HFFc6 (cell line): ENCODE data around the gene BABAM2. TPM values are rescaled to one million over a fixed set of nuclear protein-coding genes. Genes with fewer than 3 reads are reported as not detected.
A peak's percentile ranks its signal among the peaks of the same experiment; 100 is the strongest.

Source experiments
- DNase-seq: peaks from one replicate; pipeline ENCODE4 v3.0.0-alpha.2; 2018
- H3K27ac Mint-ChIP-seq: 2 replicates; pipeline ENCODE4 v1.8.0; 2020; ENCODE audit warnings: mild to moderate bottlenecking, mixed read lengths
- H3K27me3 Mint-ChIP-seq: 2 replicates; pipeline ENCODE4 v1.8.0; 2021; ENCODE audit warnings: mild to moderate bottlenecking, moderate library complexity, mixed read lengths; ENCODE audit not compliant: insufficient read depth
- H3K36me3 Mint-ChIP-seq: 2 replicates; pipeline ENCODE4 v1.8.0; 2021; ENCODE audit warnings: low read depth, mixed read lengths
- H3K4me1 Mint-ChIP-seq: 2 replicates; pipeline ENCODE4 v1.8.0; 2020; ENCODE audit warnings: low read depth, mixed read lengths
- H3K4me3 Mint-ChIP-seq: 2 replicates; pipeline ENCODE4 v1.8.0; 2020; ENCODE audit warnings: mild to moderate bottlenecking, moderate library complexity, mixed read lengths
- H3K9me3 Mint-ChIP-seq: 2 replicates; pipeline ENCODE4 v1.8.0; 2020; ENCODE audit warnings: mild to moderate bottlenecking, mixed read lengths
- total RNA-seq, 6 experiments: library from RNA; stranded (reverse); fragmentation: NEBNext Ultra II Directional; extraction: Animal tissue kit (Norgen Biotek cat#: 25700); gene quantifications; 2 replicates in 1 of 6; 3 replicates in 5 of 6; pipeline ENCODE4 v1.2.3, GENCODE V29; 2021
- TF ChIP-seq, protein P1 (sequence below): fragments of 200-600 bp; sonication (generic); IDR thresholded peaks from 2 replicates; pipeline ENCODE4 v1.5.0; 2021; ENCODE audit warnings: antibody characterized with exemption, mild to moderate bottlenecking

Gene BABAM2
- total RNA-seq, 6 experiments from 2014 or later: 30.8 to 46.6 (median 41.2) TPM

DNA sequence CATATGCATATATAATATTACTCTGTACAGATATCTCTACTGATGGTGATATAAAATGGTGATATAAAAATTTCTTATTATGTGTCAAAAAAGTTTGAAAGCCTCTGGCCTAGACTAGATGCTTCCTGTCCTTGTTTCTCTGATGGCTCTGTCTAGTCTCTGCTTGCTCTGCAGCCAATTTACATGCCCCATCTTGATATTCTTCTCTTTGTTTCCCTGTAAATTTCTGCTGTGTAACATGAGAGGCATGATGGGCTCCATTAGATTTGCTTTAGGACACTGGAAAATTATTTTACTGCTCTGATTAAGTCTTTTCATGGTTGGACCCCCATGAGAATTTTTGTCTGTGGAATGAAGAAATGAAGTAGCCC is 24.3 kb downstream of the BABAM2 start:
- peaks cover 12% of the 10 kb centered on the region for H3K4me1 Mint-ChIP-seq
- H3K27me3 Mint-ChIP-seq: no peaks in the 10 kb centered on the region; the same call in 1 of the 2 replicates
- no peak overlapping the region for H3K27ac Mint-ChIP-seq
- TF ChIP-seq, protein P1, sequence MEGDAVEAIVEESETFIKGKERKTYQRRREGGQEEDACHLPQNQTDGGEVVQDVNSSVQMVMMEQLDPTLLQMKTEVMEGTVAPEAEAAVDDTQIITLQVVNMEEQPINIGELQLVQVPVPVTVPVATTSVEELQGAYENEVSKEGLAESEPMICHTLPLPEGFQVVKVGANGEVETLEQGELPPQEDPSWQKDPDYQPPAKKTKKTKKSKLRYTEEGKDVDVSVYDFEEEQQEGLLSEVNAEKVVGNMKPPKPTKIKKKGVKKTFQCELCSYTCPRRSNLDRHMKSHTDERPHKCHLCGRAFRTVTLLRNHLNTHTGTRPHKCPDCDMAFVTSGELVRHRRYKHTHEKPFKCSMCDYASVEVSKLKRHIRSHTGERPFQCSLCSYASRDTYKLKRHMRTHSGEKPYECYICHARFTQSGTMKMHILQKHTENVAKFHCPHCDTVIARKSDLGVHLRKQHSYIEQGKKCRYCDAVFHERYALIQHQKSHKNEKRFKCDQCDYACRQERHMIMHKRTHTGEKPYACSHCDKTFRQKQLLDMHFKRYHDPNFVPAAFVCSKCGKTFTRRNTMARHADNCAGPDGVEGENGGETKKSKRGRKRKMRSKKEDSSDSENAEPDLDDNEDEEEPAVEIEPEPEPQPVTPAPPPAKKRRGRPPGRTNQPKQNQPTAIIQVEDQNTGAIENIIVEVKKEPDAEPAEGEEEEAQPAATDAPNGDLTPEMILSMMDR: no peak
- DNase-seq: no peak
- no peaks in the 10 kb centered on the region for H3K9me3 Mint-ChIP-seq
- no peak overlapping the region for H3K4me3 Mint-ChIP-seq
- H3K36me3 Mint-ChIP-seq: no peaks in the 10 kb centered on the region

DNA sequence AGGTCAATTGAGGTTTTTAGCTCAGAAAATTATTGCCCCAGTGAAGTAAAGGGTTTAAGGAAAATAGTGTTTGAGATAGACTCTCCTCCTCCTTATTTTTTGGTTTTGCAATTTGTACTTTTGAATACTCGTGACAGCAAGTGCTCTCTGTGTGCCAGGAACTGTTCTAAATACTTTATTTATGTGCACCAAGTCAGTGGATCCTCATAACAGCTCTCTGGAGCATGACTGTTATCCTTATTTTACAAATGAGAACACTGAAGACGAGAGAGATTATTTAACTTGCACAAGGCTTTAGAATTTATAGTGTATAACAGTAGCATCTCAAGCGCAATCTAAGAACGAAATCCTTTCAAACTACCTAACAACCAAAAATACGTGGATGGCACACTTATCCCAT is 24.7 kb downstream of the BABAM2 start:
- Mint-ChIP-seq H3K36me3 (no peaks in the 10 kb centered on the region), H3K4me3 (no peak overlapping the region), H3K27me3 (no peaks in the 10 kb centered on the region; the same call in 1 of the 2 replicates), H3K27ac (no peak overlapping the region), H3K9me3 (no peaks in the 10 kb centered on the region), H3K4me1 (peaks cover 16% of the 10 kb centered on the region)
- no peak for DNase-seq
- TF ChIP-seq, protein P1: no peak

DNA sequence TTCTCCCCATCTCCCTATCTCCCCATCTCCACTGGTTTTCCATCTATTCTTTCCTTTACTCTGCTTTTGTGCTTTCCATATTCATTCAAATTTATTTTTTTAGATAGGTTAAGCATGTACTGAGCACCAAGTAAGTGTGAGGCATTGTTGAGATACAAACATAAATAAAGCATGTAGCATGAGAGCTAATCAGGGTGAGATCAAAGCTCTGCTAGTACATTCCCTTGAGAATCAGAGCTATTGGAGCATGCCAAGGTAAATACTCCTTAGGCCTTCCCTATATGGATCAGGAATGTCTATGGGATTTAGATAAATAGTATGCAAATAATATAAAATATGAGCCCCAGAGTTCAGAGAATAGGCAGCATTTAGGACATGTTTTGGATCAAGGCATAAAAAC is 25.3 kb downstream of the BABAM2 start:
- H3K9me3 Mint-ChIP-seq: no peaks in the 10 kb centered on the region
- H3K27me3 Mint-ChIP-seq: no peaks in the 10 kb centered on the region; the same call in 1 of the 2 replicates
- H3K36me3 Mint-ChIP-seq: no peaks in the 10 kb centered on the region

DNA sequence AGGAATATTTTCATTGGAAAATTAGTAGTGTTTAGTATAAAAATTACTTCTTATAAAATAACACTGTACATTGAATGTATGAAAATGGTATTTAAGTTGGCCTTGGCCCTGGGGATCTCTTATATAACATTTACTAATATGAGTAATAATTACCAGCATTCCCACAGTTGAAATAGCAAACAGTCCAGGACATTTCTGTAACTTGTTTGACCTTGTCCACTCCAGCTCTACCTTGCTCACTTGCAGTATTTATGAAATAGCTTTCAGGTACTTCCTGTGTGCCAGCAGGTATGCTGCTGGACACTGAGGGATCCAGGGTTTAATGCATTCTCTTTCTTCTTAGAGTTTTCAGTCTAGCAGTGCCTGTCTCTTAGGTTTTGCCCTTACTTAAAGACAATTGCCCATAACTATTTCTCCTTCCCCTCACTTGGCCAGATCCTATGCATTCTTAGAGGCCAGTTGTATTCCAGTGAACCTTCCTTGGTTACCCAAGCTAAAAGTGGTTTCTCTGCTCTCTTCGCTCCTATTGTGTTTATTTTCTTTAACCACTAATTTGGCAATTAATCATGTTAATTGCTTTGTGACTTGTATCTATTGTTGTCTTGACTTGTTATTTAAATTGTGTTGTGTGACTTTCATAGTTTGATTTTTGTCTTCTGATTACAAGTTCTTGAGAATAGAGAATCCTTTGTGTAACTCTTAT is 25.9 kb downstream of the BABAM2 start:
- H3K27ac Mint-ChIP-seq: no peak overlapping the region
- H3K9me3 Mint-ChIP-seq: no peaks in the 10 kb centered on the region
- TF ChIP-seq, protein P1: no peak
- no peaks in the 10 kb centered on the region; the same call in 1 of the 2 replicates for H3K27me3 Mint-ChIP-seq
- H3K36me3 Mint-ChIP-seq: no peaks in the 10 kb centered on the region
- H3K4me3 Mint-ChIP-seq: no peak overlapping the region
- DNase-seq: no peak
- H3K4me1 Mint-ChIP-seq: peaks cover 21% of the 10 kb centered on the region

More for the DNA sequence above, 25.3 kb downstream of the BABAM2 start:
- Mint-ChIP-seq H3K4me1 (peaks cover 21% of the 10 kb centered on the region), H3K27ac (no peak overlapping the region), H3K4me3 (no peak overlapping the region)
- TF ChIP-seq, protein P1: no peak
- no peak for DNase-seq

DNA sequence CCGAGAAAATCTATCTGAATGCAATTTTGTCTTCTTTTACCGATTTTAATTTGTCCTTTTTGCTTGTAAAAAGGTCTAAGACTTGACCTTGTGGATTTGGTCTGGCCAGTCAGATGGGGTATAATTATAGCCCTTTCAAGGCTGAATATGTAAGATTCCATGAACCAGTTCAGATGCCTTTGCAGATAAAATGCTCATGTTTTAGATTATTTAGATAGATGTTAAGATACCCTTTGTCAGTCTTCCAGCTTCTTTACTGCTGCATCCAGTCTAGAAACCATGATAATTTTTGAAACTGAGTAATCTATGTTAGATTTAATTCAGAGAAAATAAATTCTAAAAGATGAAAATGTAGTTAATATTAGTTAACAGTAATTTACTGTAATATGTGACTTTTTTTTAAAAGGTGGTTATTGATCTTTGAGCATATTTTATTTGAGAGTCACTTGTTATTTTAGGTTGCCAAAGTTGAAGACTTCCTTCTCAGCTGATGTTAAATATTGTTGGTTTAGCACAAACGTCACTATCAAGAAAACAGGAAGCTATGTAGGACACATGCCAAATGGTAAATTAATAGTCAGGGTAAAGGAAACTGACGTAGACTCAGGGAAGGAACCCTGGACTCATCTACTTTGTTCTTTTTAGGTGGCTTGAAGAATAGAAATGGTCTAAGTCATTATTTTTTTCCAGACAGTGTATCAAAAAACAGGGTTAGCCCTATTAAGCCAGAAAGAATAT is 29.8 kb downstream of the BABAM2 start:
- Mint-ChIP-seq H3K4me1 (peaks cover 21% of the 10 kb centered on the region), H3K27ac (peak overlapping the region; percentile 14), H3K27me3 (no peaks in the 10 kb centered on the region), H3K4me3 (no peak overlapping the region), H3K9me3 (no peaks in the 10 kb centered on the region), H3K36me3 (no peaks in the 10 kb centered on the region)
- TF ChIP-seq, protein P1: no peak
- peak; percentile 27 for DNase-seq
